NCI-H1417 (cell line): ENCODE results near the gene PF4V1.
A peak's percentile ranks its signal among the peaks of the same experiment; 100 is the strongest.

Source experiments
- DNase-seq, 3 experiments: peaks; one replicate each; lab custom pipeline; 2025; lab: John Stamatoyannopoulos, UW

PF4V1 gene, protein sequence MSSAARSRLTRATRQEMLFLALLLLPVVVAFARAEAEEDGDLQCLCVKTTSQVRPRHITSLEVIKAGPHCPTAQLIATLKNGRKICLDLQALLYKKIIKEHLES

DNA sequence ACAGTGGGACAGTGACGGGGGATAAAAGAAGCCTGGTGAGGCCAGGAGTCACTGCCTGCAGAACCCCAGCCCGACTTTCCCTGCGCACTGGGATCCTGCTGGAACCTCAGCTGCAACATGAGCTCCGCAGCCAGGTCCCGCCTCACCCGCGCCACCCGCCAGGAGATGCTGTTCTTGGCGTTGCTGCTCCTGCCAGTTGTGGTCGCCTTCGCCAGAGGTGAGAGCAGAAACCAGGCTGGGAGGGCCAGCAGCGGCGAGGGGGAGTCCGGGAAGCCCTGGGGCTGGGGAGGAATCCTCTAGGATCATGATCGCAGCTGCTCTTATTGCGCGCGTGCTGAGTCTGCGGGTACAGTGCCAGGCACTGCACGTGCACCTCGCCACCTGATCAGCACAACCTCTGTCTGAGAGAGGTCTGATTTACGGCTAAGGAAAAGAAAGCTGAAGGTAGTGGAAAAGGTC, at the start of gene PF4V1:
Gene PF4V1, plus strand, starts transcription at position 51 of the 459 bp plus-strand sequence. Its CDS starts 67 bp downstream, at position 118.
- no peak for DNase-seq

DNA sequence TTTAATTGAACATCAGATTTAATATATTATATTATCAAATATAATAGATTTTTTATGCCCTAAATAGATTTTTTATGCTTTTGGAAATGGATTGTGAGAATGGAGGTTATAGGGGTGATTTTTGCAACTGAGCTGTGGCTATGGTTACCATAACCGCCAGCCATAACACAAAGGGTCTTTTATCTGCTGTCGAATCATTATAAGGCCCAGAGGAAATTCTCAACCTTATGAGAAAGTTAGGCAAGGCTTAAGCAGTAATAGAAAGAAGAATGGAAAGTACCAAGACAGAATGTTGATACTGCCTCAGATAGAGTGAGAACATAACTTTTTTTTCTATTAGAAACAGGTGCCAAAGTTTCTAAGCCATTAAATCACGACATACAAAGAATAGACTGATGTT, 42.9 kb upstream of the PF4V1 start:
- no peak for DNase-seq

DNA sequence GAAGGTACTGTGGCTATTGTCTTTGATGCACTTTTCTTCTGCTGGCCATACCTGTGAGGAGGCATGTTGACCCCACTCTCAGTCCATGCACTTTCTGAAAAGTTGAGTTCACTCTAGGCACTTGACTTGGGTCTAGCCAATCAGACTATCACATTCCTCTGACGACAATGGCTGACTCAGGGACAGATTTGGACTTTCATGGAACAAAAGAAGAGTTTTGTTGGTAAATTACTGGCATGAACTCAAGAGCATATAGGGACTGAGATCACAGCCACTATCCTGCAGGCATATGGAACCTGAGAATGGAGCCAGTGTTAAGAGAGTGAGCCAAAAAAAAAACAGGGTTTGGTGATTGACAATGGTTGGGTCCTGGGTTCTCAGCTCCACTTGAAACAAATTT, 41.3 kb upstream of the PF4V1 start:
- DNase-seq, result no peak

DNA sequence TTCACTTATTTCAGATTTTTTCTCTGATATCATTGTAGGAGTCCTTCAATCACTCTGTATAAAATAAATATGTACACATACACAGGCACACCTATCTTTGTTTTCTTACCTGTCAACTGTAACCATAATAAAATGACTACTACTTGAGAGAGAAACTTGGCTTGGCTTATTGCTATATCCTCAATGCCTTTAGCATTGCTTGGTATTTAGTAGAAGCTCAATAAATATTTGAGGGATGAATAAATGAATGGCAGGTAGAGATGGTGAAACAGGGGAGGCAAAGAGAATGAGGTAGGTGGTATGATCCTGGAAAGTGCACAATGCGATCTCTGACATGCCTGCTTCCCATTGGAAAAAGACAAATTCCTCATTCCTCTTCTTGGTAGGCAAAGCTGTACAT, 38.4 kb upstream of the PF4V1 start:
- DNase-seq, result no peak

DNA sequence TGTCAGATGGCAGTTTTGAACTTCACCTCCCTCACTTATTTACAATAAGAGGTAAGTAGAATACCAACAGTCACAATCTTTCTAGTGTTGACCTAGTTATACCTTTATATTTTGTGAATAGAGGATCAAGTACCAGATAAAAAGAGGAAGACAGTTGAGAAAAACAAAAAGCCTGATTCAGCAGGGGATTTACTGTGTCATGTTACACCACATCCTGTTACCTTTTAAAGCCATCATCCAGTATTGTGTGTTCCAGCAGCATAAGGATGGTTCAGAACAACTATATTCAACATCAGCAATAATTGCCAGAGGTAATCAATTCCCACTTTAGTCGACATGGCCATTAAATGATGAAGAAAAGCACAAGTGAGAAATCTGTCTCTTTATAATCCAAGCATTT, 38.0 kb upstream of the PF4V1 start:
- no peak for DNase-seq

DNA sequence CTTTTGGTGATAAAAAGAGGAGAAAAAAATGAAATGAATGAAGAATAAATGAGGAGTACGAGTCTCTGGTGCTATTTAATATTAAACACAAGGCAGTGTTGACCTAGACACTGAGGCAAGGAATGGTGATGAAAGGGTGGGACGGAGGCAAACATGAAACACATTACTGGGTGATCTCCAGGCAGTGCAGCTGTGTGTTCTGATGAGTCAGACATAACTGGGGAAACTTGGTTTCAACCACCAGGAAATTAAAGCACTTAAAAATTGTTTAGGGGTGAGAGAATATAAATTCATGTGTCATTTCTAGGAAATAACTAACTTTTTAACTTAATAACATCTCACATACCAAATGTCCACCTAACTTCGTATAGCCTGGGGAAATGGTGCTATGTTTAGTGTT, 36.3 kb upstream of the PF4V1 start:
- DNase-seq, result no peak

DNA sequence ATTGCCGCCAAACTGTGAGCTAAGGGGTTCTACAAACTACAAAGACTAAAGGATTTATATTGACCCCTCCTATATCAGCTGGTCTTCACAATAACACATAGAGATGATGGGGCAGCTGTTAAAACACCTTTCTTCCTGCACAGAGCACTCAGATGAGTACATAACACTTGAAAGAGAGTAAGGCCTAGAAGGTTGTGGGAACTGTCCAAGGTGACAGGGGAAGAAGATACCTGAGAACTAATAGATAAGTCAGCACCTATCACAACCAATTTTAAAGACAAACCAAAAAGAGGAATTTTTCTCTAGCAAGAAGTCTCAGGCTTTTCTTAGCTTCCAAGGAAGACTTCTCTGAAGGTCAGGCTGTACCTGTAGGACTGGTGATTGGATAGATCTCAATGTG, 35.8 kb upstream of the PF4V1 start:
- no peak for DNase-seq

DNA sequence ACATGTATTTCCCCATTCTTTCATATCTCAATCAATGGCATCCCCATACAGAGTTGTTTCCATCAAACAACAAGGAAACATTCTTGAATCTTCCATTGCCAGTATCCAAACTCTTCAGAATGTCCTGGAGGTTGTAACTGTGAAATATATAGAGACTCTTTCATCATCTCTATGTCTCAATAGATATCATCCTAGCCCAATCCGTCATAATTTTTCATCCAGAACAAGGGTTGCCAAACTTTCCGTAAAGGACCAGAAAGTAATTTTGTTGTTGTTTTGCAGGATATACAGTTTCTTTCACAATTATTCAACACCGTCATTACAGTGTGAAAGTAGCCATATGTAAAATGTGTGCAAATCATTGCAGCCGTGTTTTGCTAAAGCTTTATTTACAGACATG, 31.8 kb upstream of the PF4V1 start:
- no peak for DNase-seq

DNA sequence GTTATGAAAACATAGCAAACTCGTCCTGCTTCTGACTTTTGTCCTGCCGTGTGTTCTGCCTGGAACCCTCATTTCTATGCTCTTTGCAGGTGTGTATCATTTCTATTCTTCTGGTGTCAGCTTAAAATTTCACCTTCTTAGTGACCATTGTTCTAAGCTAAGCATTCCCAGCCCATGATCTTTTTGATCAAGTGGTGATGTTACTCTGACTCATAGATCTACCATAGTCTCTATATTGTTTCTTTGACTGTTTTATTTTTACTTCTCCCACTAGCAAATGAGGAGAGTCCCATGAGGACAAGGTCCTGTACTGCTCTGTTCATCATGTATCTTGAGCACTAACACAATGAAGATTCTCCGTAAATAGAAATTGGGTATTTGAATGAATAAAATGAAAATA, 30.7 kb upstream of the PF4V1 start:
- no peak for DNase-seq

DNA sequence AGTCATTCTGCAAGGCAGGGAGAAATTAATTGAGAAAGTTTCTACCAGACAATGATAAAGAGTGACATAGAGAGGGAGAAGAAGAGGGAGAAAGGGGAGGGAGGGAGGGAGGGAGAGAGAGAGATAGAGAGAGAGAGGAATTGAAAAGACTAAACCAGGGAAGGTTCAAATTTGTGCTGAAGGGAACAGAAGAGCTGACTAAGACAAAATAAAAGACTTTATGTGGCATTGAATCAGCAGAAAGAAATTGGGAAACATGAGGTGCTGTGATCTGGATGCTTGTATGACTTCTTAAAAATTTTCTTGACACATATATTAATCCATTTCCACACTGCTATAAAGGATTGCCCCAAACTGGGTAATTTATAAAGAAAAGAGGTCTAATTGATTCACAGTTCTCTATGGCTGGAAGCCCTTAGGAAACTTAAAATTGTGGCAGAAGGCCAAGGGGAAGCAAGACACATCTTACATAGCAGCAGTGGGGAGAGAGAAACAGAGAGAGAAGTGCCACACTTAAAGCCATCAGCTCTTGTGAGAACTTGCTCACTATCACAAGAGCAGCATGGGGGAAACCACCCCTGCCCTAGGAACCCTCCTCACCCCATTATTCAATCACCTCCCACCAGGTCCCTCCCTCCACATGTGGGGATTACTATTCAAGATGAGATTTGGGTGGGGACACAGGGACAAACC, 30.1 kb upstream of the PF4V1 start:
- no peak for DNase-seq

DNA sequence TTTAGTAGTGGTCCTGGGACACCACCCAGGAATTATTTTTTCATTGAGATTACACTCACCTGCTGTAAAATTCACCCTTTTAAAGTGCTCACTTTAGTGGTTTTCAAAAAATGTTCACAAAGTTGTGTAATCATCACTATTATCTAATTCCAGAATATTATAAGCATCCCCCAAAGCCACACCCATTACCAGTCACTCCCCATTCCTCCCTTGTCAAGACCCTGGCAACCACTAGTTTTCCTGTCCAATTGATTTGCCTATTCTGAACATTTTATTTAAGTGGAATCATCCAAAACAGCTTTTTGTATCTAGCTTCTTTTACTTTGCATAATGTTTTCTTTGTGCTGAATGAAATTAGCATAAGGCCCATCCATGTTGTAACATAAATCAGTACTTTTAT, 29.3 kb upstream of the PF4V1 start:
- no peak for DNase-seq

DNA sequence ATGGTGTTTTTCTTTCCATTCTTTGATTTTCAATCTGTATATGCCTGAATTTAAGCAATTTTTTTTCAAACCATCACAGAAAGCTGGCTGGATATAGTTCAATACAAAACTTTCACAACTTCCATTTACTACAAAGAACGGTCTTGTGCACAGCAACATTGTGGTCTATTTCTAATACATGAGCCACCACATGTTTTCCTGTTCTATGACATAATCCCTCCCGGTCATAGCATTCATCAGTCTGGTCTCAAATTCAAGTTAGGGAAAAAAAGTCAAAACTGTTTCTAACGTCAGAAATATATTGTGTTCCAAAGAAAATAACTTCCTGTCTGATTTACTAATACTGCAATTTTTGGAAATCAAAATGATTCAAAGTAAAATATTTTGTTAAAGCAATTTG, 24.1 kb upstream of the PF4V1 start:
- no peak for DNase-seq

DNA sequence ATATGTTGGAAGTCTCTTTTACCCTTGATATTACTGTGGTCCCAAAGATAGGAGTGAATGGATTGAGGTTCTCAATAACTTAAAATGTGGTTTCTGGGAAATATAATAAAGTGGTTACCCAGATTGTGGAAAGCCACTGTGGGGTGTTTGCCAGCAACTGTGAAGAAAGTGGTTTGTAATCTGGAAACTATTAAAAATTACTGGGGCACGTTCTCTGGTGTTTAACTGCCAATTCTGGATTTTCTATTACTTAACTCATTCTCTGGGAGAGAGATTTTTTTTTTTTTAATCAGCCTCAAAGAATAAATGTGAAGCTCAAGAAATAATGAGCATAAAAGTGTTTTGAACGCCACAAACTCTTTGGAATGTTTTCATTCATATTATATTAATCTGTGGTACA, 21.5 kb upstream of the PF4V1 start:
- DNase-seq, result no peak

DNA sequence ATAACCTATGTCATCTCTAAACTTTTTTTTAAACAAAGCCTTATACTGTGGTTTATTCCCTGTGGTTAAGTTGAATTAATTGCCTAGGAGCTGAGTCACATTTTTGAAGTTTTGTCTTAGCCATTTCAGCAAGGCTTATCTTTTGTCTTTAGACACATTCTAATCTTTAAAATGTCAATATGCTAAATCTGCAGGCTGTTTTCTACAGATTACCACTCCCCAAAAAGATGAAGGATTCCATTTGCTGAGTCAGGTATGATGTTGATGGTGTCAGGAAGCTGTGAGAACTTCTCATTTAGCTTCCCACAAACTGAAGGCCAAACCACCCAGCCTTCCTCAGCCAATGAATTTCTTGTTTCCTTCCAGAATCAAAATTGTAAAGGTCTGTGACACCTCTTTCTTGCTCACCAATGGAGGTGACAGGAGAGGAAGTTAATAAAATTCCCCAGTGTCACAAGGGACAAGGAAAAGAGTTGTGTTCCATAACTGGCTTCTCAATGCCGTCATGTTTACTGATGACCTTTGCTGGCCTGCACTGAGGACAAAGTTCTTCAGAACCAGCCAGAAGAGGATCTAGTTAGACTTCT, 20.4 kb upstream of the PF4V1 start:
- no peak for DNase-seq

DNA sequence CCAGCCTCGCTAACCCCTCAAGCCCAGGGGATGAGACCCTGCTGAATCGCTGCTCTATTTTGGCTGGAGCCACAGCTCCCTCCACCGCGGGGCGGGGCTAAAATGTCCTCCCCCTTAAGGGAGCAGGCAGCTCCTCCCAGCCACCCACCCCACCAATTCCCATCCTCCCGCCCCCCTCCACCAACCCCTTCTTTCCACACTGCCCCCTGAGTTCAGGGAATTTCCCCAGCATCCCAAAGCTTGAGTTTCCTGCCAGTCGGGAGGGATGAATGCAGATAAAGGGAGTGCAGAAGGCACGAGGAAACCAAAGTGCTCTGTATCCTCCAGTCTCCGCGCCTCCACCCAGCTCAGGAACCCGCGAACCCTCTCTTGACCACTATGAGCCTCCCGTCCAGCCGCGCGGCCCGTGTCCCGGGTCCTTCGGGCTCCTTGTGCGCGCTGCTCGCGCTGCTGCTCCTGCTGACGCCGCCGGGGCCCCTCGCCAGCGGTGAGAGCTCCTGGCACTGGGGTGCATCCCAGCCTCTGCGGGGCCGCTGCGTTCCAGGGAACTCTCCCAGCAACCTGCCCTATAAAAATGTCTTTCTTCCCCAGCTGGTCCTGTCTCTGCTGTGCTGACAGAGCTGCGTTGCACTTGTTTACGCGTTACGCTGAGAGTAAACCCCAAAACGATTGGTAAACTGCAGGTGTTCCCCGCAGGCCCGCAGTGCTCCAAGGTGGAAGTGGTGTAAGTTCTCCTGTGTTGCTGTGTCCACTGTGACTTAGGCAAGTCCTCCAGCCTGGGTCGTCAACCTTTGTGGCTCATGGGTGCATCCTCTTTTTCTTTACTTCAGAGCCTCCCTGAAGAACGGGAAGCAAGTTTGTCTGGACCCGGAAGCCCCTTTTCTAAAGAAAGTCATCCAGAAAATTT, 16.5 kb upstream of the PF4V1 start, which contains the start of gene CXCL6:
Gene CXCL6, plus strand, starts transcription at position 306 of the 907 bp plus-strand sequence. Its CDS starts 73 bp downstream, at position 379.
- peak in 2 of 3 experiments; percentile 52 to 65 for DNase-seq

DNA sequence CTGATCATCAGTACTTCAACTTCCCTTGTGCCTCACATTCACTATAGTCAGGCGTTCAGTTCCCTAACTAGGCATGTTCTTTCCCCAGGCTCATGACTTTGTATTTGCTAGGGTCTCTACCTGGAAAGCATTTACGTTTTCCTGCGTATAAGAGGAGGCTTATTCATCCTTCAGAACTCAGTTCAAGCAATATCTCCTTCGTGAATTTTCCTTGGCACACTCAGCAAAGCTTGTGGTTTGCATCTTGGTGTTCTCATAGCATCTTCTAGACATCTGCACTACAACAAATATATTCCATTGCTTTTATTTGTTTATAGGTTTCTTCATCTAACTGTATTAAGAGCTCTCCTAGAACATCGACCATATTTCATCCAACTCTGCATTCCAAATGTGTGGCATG, 14.0 kb upstream of the PF4V1 start:
- no peak for DNase-seq

DNA sequence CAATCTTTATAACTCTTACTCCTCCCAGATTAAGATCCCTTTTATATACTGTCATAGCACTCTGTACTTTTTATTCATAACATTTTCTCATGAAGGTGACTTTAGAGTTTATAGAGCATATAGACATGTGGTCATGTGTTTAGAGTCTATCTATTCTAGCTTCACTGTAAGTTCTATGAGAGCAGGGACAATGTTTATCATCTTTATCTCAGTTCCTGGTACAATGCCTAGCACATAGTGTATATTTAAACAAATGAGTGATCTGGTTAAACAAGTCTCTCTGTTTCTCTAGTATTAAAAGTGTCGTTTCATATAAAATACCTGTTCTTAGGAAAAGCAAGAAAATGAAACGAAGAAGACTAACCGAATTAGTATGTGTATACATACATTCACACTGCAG, 13.4 kb upstream of the PF4V1 start:
- no peak for DNase-seq

DNA sequence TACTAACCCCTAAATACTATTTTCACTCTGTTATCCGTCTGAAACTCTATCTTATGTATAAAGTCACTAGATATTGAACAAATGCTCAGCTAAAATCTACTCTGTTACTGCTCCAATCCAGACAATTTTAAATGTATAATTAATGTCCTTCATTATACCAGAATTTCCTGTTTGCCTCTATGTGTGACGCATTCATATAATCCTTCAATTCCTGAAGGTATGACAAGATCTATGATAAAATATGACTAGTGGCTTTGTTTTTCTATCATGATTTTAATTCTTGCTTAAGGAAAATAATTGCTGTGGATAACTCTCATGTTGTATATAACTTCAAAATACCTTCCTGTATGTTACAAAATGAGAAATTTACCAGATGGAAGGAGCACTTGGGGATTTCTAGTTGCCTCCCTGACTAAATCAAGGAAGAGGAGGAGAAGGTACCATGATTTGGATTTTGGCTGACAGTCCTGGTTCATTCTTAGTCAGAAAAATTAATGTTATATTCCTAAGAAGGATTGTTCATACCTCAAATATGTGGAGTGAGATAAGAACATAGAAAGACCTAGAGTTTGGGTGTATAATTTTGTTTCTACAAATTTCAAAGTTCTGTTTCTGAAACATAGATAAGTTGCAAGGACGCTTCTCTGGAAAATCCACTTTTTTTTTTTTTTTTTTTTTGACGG, 11.7 kb upstream of the PF4V1 start:
- DNase-seq, result no peak

DNA sequence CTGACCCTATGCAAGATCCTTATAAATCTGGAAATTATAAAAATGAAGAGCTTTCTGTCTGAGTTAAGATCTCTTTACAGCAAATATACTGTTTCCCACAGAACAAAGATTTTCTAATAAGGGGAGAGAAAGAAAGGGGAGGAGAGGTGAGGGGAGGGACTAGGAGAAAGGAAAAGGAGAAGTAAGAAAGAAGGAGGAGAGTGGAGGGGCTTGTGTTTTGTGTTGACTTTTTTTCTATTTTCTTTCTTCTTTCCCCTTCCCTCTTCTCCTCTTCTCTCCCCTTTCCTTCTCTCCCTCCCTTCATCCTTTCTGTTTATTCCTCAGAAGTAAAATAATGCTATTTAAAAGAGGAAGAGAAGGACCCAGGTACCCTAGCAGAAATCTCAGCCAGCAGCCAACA, 10.4 kb upstream of the PF4V1 start:
- no peak for DNase-seq

DNA sequence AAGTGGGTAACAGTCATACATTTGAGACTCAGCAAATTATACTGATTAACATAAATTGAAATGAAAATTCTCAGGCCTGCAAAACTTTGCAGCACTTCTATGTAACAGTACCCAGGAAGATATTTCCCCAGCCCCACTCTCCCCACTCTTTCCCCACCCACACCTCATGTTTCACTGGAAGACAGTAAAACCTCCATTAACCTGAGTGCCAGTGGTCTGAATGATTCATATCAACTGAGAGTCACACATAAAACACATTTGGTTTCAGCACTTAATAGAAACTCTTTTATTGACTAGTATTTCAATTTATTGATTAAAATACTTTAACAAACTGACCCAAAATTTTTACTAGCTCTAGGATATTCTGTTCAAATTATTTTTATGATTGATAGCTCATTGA, 9.7 kb upstream of the PF4V1 start:
- DNase-seq, result no peak

DNA sequence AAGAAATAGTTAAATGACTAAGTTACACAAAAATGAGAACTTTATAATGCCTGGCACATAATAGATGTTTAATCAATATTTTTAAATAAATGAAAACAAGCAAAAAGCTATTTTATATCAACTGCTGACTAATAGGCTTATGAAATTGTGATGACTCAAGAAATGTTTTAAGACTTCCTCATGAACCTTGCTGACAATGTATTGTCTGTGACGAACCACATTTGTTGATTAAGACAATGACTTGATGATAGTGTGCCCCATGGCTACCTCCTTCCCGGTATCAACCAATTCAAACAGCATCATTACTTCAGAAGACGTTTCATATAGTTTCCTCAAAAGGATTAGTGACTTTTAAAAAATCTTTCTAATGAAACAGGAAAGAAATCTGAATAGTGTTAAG, 8.8 kb upstream of the PF4V1 start:
- DNase-seq, result no peak

DNA sequence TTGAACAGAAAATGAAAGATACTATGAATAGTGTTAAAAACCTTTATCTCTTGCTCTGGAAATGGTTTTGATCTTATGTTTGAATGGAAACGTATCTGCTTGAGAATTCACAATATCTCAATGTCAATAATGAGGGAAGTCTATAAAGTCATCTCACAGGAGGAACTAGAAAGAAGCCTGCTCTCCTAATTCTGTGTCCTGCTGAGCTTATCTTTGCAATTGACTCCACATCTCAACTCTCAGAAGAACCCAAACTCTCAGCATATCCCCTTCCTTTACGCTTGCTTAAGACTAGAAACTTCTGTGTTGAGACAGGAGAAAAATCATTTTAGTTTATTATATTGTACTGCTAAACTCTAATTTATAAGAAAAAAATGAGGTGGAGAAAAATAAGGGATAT, 8.3 kb upstream of the PF4V1 start:
- no peak for DNase-seq
